Mucosa of descending colon (tissue), 3 donors: ENCODE measurements around the gene RCE1. TPM values are rescaled to one million over a fixed set of nuclear protein-coding genes. Genes with fewer than 3 reads are reported as not detected.

Experiments
- ATAC-seq: fragments of 200-7000 bp; cut with Tn5 transposase; one replicate; pipeline ENCODE4 v1.9.1; 2020; ENCODE audit warnings: mild to moderate bottlenecking, moderate library complexity
- DNase-seq, 3 donors: peaks; one replicate each; pipeline ENCODE4 v3.0.0-alpha.2; 2020
- H3K36me3 ChIP-seq: fragments of 200-600 bp; one replicate; pipeline ENCODE4 v1.8.0; 2021; ENCODE audit warnings: low read depth, mild to moderate bottlenecking
- H3K4me1 ChIP-seq: fragments of 200-600 bp; one replicate; pipeline ENCODE4 v1.8.0; 2021; ENCODE audit warnings: low read depth, mild to moderate bottlenecking
- H3K4me3 ChIP-seq: fragments of 200-600 bp; one replicate; pipeline ENCODE4 v1.8.0; 2021; ENCODE audit warnings: mild to moderate bottlenecking
- H3K9me3 ChIP-seq: fragments of 200-600 bp; one replicate; pipeline ENCODE4 v1.8.0; 2021; ENCODE audit warnings: mild to moderate bottlenecking
- intact Hi-C, 2 donors: fragments of 100-400 bp; cut with DNase I in 1 of 2; cut with micrococcal nuclease in 1 of 2; formaldehyde crosslinking; loops; one replicate each; pipeline versions ENCODE4 v1.11.0 to v1.11.1; 2022; cut with DNase I, micrococcal nuclease
- total RNA-seq, 3 donors: library from RNA; stranded (reverse); fragmentation: NEBNext Ultra II Directional in 2 of 3; extraction: Animal tissue kit (Norgen Biotek cat#: 25700) in 2 of 3; gene quantifications; one replicate each; pipeline versions ENCODE4 v1.2.1 to v1.2.4, GENCODE V29; 2021 to 2023
- TF ChIP-seq, protein P1 (sequence below): fragments of 200-600 bp; IDR thresholded peaks from one replicate; pipeline ENCODE4 v1.8.0; 2022; ENCODE audit warnings: antibody characterized with exemption, mild to moderate bottlenecking
- donor health status: DM: no; HTN: no; CAD: no; lungs with moderate emphysema.
- donor health status: DM: no; HTN: no; CAD: no.
- donor health status: DM: no; HTN: yes; CAD: no.

Gene RCE1
- total RNA-seq, 3 donors from 2014 or later, result 24.9 to 27.2 (median 27.2) TPM

- intact Hi-C loops, result no loop called here
- H3K36me3 ChIP-seq, result no peaks in the 10 kb centered on the region
- TF ChIP-seq, protein P1, sequence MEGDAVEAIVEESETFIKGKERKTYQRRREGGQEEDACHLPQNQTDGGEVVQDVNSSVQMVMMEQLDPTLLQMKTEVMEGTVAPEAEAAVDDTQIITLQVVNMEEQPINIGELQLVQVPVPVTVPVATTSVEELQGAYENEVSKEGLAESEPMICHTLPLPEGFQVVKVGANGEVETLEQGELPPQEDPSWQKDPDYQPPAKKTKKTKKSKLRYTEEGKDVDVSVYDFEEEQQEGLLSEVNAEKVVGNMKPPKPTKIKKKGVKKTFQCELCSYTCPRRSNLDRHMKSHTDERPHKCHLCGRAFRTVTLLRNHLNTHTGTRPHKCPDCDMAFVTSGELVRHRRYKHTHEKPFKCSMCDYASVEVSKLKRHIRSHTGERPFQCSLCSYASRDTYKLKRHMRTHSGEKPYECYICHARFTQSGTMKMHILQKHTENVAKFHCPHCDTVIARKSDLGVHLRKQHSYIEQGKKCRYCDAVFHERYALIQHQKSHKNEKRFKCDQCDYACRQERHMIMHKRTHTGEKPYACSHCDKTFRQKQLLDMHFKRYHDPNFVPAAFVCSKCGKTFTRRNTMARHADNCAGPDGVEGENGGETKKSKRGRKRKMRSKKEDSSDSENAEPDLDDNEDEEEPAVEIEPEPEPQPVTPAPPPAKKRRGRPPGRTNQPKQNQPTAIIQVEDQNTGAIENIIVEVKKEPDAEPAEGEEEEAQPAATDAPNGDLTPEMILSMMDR, result no peak
- H3K4me1 ChIP-seq, result peaks cover 16% of the 10 kb centered on the region
- no peaks in the 10 kb centered on the region for H3K9me3 ChIP-seq
- DNase-seq (peak; percentile 72 to 89 (median 85)), ATAC-seq (peak; percentile 86)
- H3K4me3 ChIP-seq, result no peak overlapping the region
These were observed 21.1 kb downstream of the RCE1 start for GRCh38 chr11:66864172-66864901.

DNA sequence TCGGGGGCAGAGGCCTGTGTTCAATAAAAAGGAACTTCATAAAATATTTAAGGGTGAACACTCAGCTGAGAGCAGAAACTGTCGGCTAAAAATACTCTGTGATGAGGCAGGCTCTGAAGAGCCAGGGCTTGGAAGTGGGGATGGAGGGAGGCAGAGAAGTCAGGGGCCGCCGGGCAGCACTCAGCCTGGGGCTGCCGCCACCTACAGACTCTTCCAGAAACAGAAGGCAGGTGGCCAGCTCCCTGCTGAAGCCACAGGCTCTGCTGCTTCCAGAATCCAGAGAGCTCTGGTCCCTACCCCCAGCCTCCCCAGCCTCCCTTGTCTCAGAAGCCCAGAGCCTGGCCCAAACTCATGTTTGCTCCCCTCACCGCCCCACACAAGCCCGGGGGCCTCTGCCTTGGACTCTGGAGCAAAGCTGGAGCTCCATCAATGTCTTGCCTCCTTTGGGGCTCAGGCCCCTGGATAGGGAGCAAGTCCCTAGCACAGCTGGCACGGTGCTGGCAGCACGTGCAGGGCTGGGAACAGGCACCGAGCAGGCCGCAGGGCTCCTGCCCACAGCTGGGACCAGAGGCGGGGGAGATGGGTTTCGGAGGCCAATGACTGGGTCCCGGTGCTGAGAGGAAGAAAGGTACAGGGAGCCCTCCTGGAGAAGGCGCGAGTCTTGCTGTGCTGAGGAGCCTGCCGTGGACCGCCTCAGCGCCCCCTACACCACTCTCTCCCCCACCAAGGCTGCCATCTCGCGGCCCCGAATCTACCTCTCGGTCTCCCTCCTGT is 21.9 kb downstream of the RCE1 start:
- Histone ChIP-seq H3K4me1 (peaks cover 14% of the 10 kb centered on the region), H3K9me3 (no peaks in the 10 kb centered on the region), H3K36me3 (no peaks in the 10 kb centered on the region), H3K4me3 (no peak overlapping the region)
- intact Hi-C loops, result no loop called here
- TF ChIP-seq, protein P1, result no peak
- DNase-seq (peak in 1 of 3 donors; percentile 58), ATAC-seq (peak; percentile 47)

GRCh38 chr11:66866007-66866406 is 22.8 kb downstream of the RCE1 start:
- no peak for DNase-seq
- Histone ChIP-seq H3K4me3 (no peak overlapping the region), H3K9me3 (no peaks in the 10 kb centered on the region), H3K36me3 (no peaks in the 10 kb centered on the region), H3K4me1 (peaks cover 14% of the 10 kb centered on the region)
- TF ChIP-seq, protein P1, result no peak
- no peak for ATAC-seq
- intact Hi-C loops, result no loop called here

DNA sequence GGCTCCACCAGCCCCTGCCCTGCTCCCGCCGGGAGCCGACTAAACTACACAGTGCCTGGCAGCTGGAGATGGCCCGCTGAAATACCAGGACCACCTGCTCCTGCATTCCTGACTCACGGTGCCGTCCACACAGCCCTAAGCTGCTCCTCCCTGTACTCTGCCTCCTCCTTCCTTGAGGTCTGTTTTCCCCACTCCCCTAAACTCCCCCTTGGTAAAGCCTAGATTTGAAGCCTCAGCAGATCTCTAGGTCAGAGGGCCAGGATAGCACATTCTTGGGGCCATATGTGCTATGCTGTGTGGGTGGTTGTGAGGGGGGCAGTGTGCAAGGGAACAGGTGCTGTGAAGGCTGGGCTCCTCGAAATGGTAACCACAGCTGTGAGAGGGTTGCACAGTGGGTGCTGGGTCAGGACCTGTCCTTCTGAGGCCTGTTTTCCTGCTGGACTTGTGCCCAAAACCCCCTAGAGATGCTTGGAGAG is 23.3 kb downstream of the RCE1 start:
- intact Hi-C loops, result no loop called here
- Histone ChIP-seq H3K4me3 (no peak overlapping the region), H3K4me1 (peaks cover 14% of the 10 kb centered on the region), H3K36me3 (no peaks in the 10 kb centered on the region), H3K9me3 (no peaks in the 10 kb centered on the region)
- no peak for ATAC-seq
- DNase-seq, result no peak
- TF ChIP-seq, protein P1, result no peak

GRCh38 chr11:66867425-66868040 is 24.3 kb downstream of the RCE1 start:
- Histone ChIP-seq H3K36me3 (no peaks in the 10 kb centered on the region), H3K4me3 (no peak overlapping the region), H3K9me3 (no peaks in the 10 kb centered on the region), H3K4me1 (peaks cover 14% of the 10 kb centered on the region)
- intact Hi-C loops, result no loop called here
- ATAC-seq (no peak), DNase-seq (no peak)
- TF ChIP-seq, protein P1, result no peak
